Measurements from ENCODE around the gene SFSWAP. TPM values are rescaled to one million over a fixed set of nuclear protein-coding genes. Genes with fewer than 3 reads are reported as not detected.

The SFSWAP gene
- total and polyA plus RNA-seq, 2 of the 13 experiments (the other 11 are each of a cell fraction or from before 2014, with no cell fraction given), result 17.1 to 27.7 TPM

DNA sequence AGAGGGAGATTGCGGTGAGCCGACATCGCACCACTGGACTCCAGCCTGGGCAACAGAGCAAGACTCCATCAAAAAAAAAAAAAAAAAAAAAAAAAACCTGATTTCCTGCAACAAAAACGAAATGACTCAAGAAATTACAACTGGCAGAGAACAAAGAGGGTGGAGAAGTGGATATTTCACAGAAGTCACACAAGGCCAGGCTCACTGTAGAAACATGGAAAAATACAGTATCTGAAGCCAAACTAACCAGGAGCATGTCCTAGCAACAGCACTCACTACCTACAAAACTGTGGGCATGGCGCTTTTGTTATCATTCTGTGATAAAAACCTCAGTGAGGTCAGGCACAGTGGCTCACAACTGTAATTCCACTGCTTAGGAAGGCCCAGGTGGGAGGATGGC, 105.6 kb downstream of the SFSWAP start (continued):
- TF ChIP-seq ZNF326 (CRISPR knock-in tag; IDR thresholded peaks at IDR 0.05; ENCODE audit: borderline replicate concordance) (no peak), ZNF879 (CRISPR knock-in tag; IDR thresholded peaks at IDR 0.05) (no peak)

DNA sequence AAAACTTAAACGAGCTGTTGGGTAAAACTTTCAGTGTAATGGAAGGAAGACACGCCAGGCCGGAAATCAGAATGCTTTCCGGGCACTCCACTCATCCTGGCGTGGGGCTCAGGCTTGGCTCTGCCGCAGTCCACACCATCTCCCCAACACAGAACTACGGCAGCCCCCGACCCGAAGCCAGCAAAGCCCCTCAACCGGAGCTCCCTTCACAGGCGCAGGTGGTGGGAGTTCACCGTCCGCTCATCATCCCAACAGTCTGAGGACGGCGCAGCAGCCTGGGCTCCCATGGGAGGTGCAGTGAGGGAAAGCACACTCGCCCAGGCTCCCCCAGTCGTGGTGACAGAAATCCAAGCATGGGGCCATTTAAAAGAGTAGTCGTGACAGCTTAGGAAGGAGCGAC, 106.4 kb downstream of the SFSWAP start:
- no peak for FAIRE-seq
- TF ChIP-seq PHF8 (CRISPR knock-in tag; IDR thresholded peaks at IDR 0.05), result no peak
- TF ChIP-seq ZNF839 (CRISPR knock-in tag; IDR thresholded peaks at IDR 0.05; ENCODE audit: borderline replicate concordance), result no peak
- no peak for TF ChIP-seq ZNF331 (CRISPR knock-in tag; IDR thresholded peaks at IDR 0.05)
- TF ChIP-seq ZMAT3 (CRISPR knock-in tag; conservative IDR thresholded peaks at IDR 0.05), result no peak
- no peak for TF ChIP-seq TBL1XR1 (IDR thresholded peaks at IDR 0.05; ENCODE audit: borderline replicate concordance, low read length, partially characterized antibody)
- TF ChIP-seq, protein P1, sequence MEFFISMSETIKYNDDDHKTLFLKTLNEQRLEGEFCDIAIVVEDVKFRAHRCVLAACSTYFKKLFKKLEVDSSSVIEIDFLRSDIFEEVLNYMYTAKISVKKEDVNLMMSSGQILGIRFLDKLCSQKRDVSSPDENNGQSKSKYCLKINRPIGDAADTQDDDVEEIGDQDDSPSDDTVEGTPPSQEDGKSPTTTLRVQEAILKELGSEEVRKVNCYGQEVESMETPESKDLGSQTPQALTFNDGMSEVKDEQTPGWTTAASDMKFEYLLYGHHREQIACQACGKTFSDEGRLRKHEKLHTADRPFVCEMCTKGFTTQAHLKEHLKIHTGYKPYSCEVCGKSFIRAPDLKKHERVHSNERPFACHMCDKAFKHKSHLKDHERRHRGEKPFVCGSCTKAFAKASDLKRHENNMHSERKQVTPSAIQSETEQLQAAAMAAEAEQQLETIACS (CRISPR knock-in tag; IDR thresholded peaks at IDR 0.05), result no peak
- TF ChIP-seq ZNF12 (CRISPR knock-in tag; IDR thresholded peaks at IDR 0.05), result no peak
- no peak for TF ChIP-seq MED1 (CRISPR knock-in tag; IDR thresholded peaks at IDR 0.05)
- no peak for TF ChIP-seq NCOR1 (IDR thresholded peaks at IDR 0.05; ENCODE audit: borderline replicate concordance, low read length)
- no peak for TF ChIP-seq ZBTB33 (CRISPR knock-in tag; IDR thresholded peaks at IDR 0.05)
- no peak for TF ChIP-seq ZNF326 (CRISPR knock-in tag; IDR thresholded peaks at IDR 0.05; ENCODE audit: borderline replicate concordance)
- TF ChIP-seq ZNF382 (CRISPR knock-in tag; IDR thresholded peaks at IDR 0.05; ENCODE audit: borderline replicate concordance), result no peak
- TF ChIP-seq, protein P2, sequence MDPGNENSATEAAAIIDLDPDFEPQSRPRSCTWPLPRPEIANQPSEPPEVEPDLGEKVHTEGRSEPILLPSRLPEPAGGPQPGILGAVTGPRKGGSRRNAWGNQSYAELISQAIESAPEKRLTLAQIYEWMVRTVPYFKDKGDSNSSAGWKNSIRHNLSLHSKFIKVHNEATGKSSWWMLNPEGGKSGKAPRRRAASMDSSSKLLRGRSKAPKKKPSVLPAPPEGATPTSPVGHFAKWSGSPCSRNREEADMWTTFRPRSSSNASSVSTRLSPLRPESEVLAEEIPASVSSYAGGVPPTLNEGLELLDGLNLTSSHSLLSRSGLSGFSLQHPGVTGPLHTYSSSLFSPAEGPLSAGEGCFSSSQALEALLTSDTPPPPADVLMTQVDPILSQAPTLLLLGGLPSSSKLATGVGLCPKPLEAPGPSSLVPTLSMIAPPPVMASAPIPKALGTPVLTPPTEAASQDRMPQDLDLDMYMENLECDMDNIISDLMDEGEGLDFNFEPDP (CRISPR knock-in tag; conservative IDR thresholded peaks at IDR 0.05), result no peak
- TF ChIP-seq ZNF792 (CRISPR knock-in tag; IDR thresholded peaks at IDR 0.05), result no peak
- no peak for TF ChIP-seq ZMYM2 (CRISPR knock-in tag; IDR thresholded peaks at IDR 0.05)

More for the DNA sequence above, 106.4 kb downstream of the SFSWAP start:
- no peak for ATAC-seq
- no peak for DNase-seq (ENCODE audit: low spot score)
- no peak overlapping the region for H2AFZ ChIP-seq (ENCODE audit: low read length)
- in situ Hi-C loops (cut with HindIII; ENCODE audit: extremely low pct_ligation_motif_present, low pct_unique_long_range_greater_than_20kb) (no loop called here), intact Hi-C loops (cut with micrococcal nuclease; ENCODE audit: unreplicated experiment) (no loop called here)
- H3K4me3 ChIP-seq (replicated peaks in 1 of 3; ENCODE audit: insufficient read depth in 1 of 3, low read depth in 2 of 3, low read length in 3 of 3), result no peak overlapping the region
- H3K79me2 ChIP-seq (ENCODE audit: insufficient read depth, low read length), result no peaks in the 10 kb centered on the region
- no peak overlapping the region for H3K4me2 ChIP-seq (ENCODE audit: low read depth, low read length)
- H3K27ac ChIP-seq (ENCODE audit: extremely low read length, insufficient read depth, low read length), result no peak overlapping the region
- peaks cover 27% of the 10 kb centered on the region for H3K4me1 ChIP-seq (ENCODE audit: insufficient read depth, low read length)
- CTCF ChIA-PET (ENCODE audit: low intra/inter-chr PET ratio, low total read pairs), result no interaction called here
- no peaks in the 10 kb centered on the region for H3K27me3 ChIP-seq (ENCODE audit: control insufficient read depth in 1 of 2, insufficient read depth in 2 of 2, low read length in 2 of 2)
- WGBS (ENCODE audit: low lambda C conversion rate), result 97% methylated on average over 19 of the region's 19 CpGs
- peaks cover 22% of the 10 kb centered on the region for H3K9me3 ChIP-seq (ENCODE audit: low read length)
- no TSS peak for BruUV-seq (replicated peaks)
- no peak overlapping the region for H3K9ac ChIP-seq (ENCODE audit: insufficient read depth, low read depth, low read length)
- POLR2A ChIA-PET, result no interaction called here
- H3K36me3 ChIP-seq (replicated peaks in 1 of 2; ENCODE audit: control insufficient read depth in 1 of 2, insufficient read depth in 2 of 2, low read length in 2 of 2), result no peaks in the 10 kb centered on the region
- H4K20me1 ChIP-seq (ENCODE audit: insufficient read depth, low read length), result no peaks in the 10 kb centered on the region
